Astrocyte (in vitro differentiated cells and primary cell): Measurements from ENCODE around the gene RAD51.

Experiments used
- CTCF ChIP-seq: IDR thresholded peaks from 2 replicates; pipeline ENCODE4 v1.5.1; 2011; ENCODE audit warnings: low read depth, mild to moderate bottlenecking, inconsistent platforms, low read length, moderate library complexity; ENCODE audit not compliant: insufficient read depth
- EZH2 ChIP-seq: IDR thresholded peaks from 2 replicates; pipeline ENCODE4 v1.6.1; 2012; ENCODE audit warnings: mild to moderate bottlenecking, low read length, inconsistent platforms; ENCODE audit not compliant: insufficient read depth

- TF ChIP-seq CTCF (no peak), EZH2 (no peak)
These were observed 74.5 kb downstream of the RAD51 start, which contains the start of gene C15orf62 for GRCh38 chr15:40769274-40770146.
